ENCODE results near the gene HHAT. TPM values are rescaled to one million over a fixed set of nuclear protein-coding genes. Genes with fewer than 3 reads are reported as not detected.

Gene HHAT
- total and polyA plus RNA-seq, 9 of the 15 experiments (the other 6 are each of a cell fraction or from before 2014, with no cell fraction given): 0.07 to 0.16 (median 0.13) TPM; not detected in 1

DNA sequence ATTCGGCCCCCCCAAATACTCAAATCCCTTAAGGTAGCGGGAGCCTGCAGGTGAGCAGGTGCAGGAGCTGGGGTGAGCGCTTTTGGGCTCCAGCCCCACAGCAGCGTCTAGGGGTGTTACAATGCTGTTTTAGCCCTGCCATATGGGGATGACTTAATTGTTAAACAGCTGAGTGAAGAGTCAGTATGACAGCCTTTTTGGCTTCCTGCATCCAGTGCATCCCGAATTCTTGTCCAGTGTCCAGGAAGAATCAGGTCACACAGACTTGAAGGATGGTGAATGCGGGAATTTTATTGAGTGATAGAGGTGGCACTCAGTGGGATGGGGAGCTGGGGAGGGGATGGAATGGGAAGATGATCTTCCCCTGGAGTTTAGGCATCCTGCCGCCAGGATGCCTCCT lies 30.4 kb upstream of the HHAT start:
- ChIA-PET POLR2A (no interaction called here), CTCF (ENCODE audit: low intra/inter-chr PET ratio) (no interaction called here)
- Histone ChIP-seq H3K9ac (ENCODE audit: insufficient read depth in 1 of 2, low read depth in 2 of 2, low read length in 2 of 2) (no peak overlapping the region), H3K9me1 (ENCODE audit: control insufficient read depth, insufficient read depth, low read length) (no peaks in the 10 kb centered on the region), H4K20me1 (replicated peaks; ENCODE audit: control insufficient read depth, insufficient read depth, low read length) (no peaks in the 10 kb centered on the region), H3K4me2 (ENCODE audit: insufficient read depth, low read length) (no peak overlapping the region), H3K4me3 (no peak overlapping the region), H3K27ac (ENCODE audit: extremely low read depth, low read depth, low read length) (no peak overlapping the region), H3K79me2 (ENCODE audit: control insufficient read depth, insufficient read depth, low read length) (no peaks in the 10 kb centered on the region), H2AFZ (ENCODE audit: low read depth, low read length) (no peak overlapping the region), H3K4me1 (replicated peaks in 1 of 2; ENCODE audit: control insufficient read depth in 2 of 2, insufficient read depth in 2 of 2, low read length in 2 of 2) (no peaks in the 10 kb centered on the region), H3K9me3 (replicated peaks; ENCODE audit: control insufficient read depth, insufficient read depth, low read depth, low read length) (no peaks in the 10 kb centered on the region), H3K27me3 (ENCODE audit: control insufficient read depth in 2 of 2, insufficient read depth in 2 of 2, low read length in 2 of 2) (peaks cover 0 to 18% of the 10 kb centered on the region in 2 experiments; a peak in 1 of 5 replicates), H3K36me3 (ENCODE audit: control insufficient read depth, insufficient read depth, low read length) (no peaks in the 10 kb centered on the region)
- BruUV-seq (replicated peaks): no TSS peak
- FAIRE-seq (no peak), DNase-seq (ENCODE audit: extremely low read depth in 1 of 4, low spot score in 3 of 4) (no peak), ATAC-seq (no peak)
- intact Hi-C loops (cut with micrococcal nuclease): no loop called here
- 0% methylated on average over 7 of the region's 7 CpGs for WGBS (ENCODE audit: insufficient coverage, low coverage, missing lambda C conversion rate)
- in situ Hi-C loops (cut with MboI): no loop called here
- TF ChIP-seq KDM5B (IDR thresholded peaks at IDR 0.05; ENCODE audit: insufficient replicate concordance, low read depth, low read length): no peak
- no peak for TF ChIP-seq ZBTB2 (IDR thresholded peaks at IDR 0.05)
- TF ChIP-seq, protein P1, sequence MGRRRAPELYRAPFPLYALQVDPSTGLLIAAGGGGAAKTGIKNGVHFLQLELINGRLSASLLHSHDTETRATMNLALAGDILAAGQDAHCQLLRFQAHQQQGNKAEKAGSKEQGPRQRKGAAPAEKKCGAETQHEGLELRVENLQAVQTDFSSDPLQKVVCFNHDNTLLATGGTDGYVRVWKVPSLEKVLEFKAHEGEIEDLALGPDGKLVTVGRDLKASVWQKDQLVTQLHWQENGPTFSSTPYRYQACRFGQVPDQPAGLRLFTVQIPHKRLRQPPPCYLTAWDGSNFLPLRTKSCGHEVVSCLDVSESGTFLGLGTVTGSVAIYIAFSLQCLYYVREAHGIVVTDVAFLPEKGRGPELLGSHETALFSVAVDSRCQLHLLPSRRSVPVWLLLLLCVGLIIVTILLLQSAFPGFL (CRISPR knock-in tag; IDR thresholded peaks at IDR 0.05): no peak
- TF ChIP-seq, protein P2, sequence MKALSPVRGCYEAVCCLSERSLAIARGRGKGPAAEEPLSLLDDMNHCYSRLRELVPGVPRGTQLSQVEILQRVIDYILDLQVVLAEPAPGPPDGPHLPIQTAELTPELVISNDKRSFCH (CRISPR knock-in tag; IDR thresholded peaks at IDR 0.05): no peak
- TF ChIP-seq, protein P2 (tag; IDR thresholded peaks at IDR 0.05): no peak
- TF ChIP-seq ZNF217 (CRISPR knock-in tag; IDR thresholded peaks at IDR 0.05): no peak
- TF ChIP-seq ADNP (tag; IDR thresholded peaks at IDR 0.05): no peak
- TF ChIP-seq ZNF766 (CRISPR knock-in tag; conservative IDR thresholded peaks at IDR 0.05): no peak
- no peak for TF ChIP-seq VEZF1 (CRISPR knock-in tag; IDR thresholded peaks at IDR 0.05)
- TF ChIP-seq TAF7 (tag; IDR thresholded peaks at IDR 0.05): no peak
- no peak for TF ChIP-seq ZNF436 (CRISPR knock-in tag; IDR thresholded peaks at IDR 0.05)
- no peak for TF ChIP-seq CCNT2 (IDR thresholded peaks at IDR 0.05; ENCODE audit: borderline replicate concordance, extremely low read depth, insufficient read length, low read depth, low read length)
- no peak for TF ChIP-seq ZNF445 (CRISPR knock-in tag; IDR thresholded peaks at IDR 0.05; ENCODE audit: low read depth)
- no peak for TF ChIP-seq KAT7 (CRISPR knock-in tag; IDR thresholded peaks at IDR 0.05; ENCODE audit: borderline replicate concordance)
